ENCODE measurements around the gene PPDPF.

- TF ChIP-seq EP300 (IDR thresholded peaks at IDR 0.05; ENCODE audit: borderline replicate concordance in 1 of 2, low read depth in 2 of 2, low read length in 2 of 2) = no peak
- TF ChIP-seq, protein P1, sequence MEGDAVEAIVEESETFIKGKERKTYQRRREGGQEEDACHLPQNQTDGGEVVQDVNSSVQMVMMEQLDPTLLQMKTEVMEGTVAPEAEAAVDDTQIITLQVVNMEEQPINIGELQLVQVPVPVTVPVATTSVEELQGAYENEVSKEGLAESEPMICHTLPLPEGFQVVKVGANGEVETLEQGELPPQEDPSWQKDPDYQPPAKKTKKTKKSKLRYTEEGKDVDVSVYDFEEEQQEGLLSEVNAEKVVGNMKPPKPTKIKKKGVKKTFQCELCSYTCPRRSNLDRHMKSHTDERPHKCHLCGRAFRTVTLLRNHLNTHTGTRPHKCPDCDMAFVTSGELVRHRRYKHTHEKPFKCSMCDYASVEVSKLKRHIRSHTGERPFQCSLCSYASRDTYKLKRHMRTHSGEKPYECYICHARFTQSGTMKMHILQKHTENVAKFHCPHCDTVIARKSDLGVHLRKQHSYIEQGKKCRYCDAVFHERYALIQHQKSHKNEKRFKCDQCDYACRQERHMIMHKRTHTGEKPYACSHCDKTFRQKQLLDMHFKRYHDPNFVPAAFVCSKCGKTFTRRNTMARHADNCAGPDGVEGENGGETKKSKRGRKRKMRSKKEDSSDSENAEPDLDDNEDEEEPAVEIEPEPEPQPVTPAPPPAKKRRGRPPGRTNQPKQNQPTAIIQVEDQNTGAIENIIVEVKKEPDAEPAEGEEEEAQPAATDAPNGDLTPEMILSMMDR (IDR thresholded peaks at IDR 0.05; ENCODE audit: control extremely low read depth in 1 of 3, insufficient read depth in 1 of 3, low read depth in 1 of 3, low read length in 3 of 3) = no peak
- no peak for TF ChIP-seq POLR2AphosphoS5 (IDR thresholded peaks at IDR 0.05; ENCODE audit: low read depth, low read length)
- no peak for TF ChIP-seq SIN3A (conservative IDR thresholded peaks at IDR 0.05 in 1 of 2, IDR thresholded peaks at IDR 0.05 in 1 of 2; ENCODE audit: low read depth in 1 of 2, low read length in 2 of 2)
- no peak for TF ChIP-seq RAD21 (IDR thresholded peaks at IDR 0.05 in 1 of 2, conservative IDR thresholded peaks at IDR 0.05 in 1 of 2; ENCODE audit: low read depth in 2 of 2, low read length in 2 of 2)
- TF ChIP-seq NANOG (IDR thresholded peaks at IDR 0.05; ENCODE audit: insufficient read depth, low read depth, low read length, poor library complexity, severe bottlenecking) = no peak
- no peak for TF ChIP-seq TCF12 (IDR thresholded peaks at IDR 0.05; ENCODE audit: low read depth, low read length)
- no peak for TF ChIP-seq ATF2 (IDR thresholded peaks at IDR 0.05; ENCODE audit: low read length)
- no peak for TF ChIP-seq RXRA (IDR thresholded peaks at IDR 0.05; ENCODE audit: insufficient read depth, low read depth, low read length)
- TF ChIP-seq POLR2A (IDR thresholded peaks at IDR 0.05; ENCODE audit: control extremely low read depth in 1 of 2, low read depth in 2 of 2, low read length in 2 of 2) = no peak
- TF ChIP-seq FOSL1 (IDR thresholded peaks at IDR 0.05; ENCODE audit: insufficient read depth, low read depth, low read length) = no peak
- no peak for TF ChIP-seq ZNF274 (IDR thresholded peaks at IDR 0.05; ENCODE audit: borderline replicate concordance, extremely low read depth, low read length)
- no peak for TF ChIP-seq YY1 (IDR thresholded peaks at IDR 0.05; ENCODE audit: low read depth, low read length)
- no peak for TF ChIP-seq KDM5A (IDR thresholded peaks at IDR 0.05; ENCODE audit: low read length)
Measured at GRCh38 chr20:63536241-63536977, 15.8 kb downstream of the PPDPF start.

All from H1 (cell line).